Occipital lobe (tissue), 2 donors: ENCODE results near the gene ELOVL3. TPM values are rescaled to one million over a fixed set of nuclear protein-coding genes. Genes with fewer than 3 reads are reported as not detected.
"Not testable (repeated sequence)": the region's sequence is repeated elsewhere in the genome, so short reads cannot be mapped to it uniquely, and the experiment has no call there.

Experiments
- DNase-seq: peaks from one replicate; lab custom pipeline; 2025; lab: John Stamatoyannopoulos, UW
- total RNA-seq: library from RNA; depleted of rRNA; stranded (reverse); fragments of >200 nt; gene quantifications from one replicate; pipeline ENCODE4 v1.2.3, GENCODE V29; 2014

The ELOVL3 gene
- total RNA-seq, 1 donor from 2014 or later, result 0.16 TPM

DNA sequence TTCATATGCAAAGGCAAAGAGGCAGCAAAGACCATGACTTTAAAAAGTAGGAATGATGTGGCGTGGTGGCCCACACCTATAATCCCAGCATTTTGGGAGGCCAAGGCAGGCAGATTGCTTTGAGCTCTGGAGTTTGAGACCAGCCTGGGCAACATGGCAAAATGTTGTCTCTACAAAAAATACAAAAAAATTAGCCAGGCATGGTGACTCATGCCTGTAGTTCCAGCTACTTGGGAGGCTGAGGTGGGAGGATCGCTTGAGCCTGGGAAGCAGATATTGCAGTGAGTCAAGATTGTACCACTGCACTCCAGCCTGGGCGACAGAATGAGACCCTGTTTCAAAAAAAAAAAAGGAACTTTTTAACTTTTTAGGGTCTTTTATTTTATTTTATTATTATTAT is 26.4 kb downstream of the ELOVL3 start:
- not testable (repeated sequence) for DNase-seq

DNA sequence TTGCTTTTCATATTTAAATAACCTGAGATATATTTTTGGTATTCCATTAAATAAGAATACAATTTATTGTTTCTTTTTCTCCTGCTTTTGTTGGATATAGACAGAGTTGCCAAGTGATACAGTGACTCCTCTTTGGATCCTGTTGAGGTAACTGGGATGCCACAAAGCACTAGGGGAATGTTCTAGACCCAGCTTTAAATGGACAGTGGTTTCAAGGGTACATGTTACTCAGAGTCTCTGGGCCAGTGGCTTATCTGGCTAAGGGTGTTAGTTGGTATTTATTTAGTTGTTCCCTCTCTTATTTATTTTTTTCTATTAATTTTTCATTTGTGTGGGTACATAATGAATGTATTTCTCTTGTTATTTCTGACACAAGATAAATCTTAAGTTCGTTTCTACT is 28.3 kb downstream of the ELOVL3 start:
- no peak for DNase-seq

DNA sequence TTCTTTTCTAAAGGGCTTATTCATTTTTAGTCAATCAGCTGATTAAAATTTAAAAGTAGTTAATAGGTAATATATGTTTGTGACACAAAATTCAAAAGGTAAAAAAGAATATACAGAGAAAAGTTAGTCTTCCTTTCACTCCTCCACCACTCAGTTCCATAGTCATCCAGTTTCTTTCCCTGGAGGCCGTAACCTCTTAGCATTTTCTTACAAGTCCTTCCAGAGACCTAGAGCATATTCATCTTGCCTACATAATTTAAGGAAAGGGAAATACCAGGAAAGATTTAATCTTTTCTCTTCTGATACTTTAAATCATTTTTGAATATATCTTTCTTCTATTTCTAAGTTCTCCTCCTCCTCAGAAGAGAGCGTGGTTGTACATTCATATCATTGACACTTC is 29.3 kb downstream of the ELOVL3 start:
- DNase-seq, result no peak

DNA sequence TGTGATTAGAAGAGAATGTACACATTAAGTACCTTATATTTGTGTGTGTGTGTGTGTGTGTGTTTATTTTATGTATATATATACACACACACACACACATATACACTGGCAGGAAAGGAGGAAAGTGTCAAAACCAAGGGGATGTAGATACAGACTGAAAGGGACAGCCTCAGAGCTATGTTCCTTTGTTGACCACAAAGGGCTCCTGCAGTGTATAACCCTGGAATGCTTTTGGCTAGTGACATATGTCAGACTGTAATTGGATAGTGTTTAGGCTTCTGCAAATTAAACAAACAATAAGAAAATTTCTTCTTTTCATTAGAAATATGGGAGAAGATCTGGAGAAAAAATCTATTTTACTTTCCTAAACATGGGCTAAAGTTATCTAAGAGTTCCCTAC is 35.1 kb downstream of the ELOVL3 start:
- no peak for DNase-seq

DNA sequence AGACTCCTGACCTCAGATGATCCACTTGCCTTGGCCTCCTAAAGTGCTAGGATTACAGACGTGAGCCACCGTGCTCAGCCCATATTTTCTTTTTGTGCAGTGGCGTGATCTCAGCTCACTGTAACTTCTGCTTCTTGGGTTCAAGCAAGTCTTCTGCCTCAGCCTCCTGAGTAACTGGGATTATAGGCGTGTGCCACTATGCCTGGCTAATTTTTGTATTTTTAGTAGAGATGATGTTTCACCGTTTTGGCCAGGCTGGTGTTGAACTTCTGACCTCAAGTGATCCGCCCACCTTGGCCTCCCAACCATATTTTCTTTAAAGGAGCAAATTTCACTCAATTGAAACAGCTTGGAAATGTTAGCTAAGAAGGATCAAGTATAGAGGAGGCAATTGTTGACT is 35.7 kb downstream of the ELOVL3 start:
- no peak for DNase-seq

DNA sequence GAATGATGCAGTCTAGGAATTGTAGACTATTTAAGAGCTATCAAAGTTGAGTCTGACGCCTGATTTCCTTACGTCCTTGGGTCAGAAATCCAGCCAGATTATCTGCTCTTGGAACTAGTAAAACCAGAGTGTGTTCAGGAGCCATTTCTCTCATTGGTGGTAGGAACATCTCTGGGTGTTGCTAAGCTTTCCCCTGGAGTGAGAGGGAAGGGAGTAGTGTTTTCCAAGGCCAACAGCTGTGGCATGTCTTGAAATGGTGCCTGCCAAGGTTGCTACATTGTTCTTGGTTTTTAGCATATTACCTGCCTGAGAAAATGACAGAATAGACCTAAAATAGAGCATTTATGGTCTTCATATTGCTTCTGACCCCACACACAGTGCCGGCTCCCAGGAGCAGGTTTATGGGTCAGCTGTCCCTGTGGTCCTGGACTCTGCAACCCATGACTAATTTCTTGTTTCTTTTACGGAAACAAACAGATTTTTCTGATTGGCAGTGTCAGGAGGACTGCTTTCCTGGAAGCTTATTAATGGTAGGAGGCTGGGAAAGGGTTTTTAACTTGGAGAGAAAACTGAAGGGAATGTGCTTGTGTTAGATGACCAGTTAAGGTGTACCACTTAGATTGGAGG is 36.8 kb downstream of the ELOVL3 start:
- no peak for DNase-seq

DNA sequence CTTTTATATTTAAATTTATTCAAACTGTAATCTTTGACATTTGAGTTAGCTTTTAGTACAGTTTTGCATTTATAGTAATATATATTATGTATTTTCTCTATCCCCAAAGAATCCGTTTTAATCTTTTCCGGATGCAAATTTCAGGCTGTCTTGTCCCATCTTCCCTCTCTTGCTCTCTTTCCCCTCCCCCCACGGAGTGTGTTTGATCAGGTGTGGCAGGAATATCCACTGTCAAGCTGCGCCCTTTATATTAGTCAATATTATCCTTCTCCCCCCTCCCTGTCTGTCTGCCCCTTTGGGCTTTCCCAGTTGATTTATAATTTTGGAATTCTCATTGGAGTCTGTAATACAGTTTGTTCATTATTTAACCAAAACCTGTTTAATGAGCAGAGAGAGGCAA is 38.3 kb downstream of the ELOVL3 start:
- DNase-seq, result no peak

DNA sequence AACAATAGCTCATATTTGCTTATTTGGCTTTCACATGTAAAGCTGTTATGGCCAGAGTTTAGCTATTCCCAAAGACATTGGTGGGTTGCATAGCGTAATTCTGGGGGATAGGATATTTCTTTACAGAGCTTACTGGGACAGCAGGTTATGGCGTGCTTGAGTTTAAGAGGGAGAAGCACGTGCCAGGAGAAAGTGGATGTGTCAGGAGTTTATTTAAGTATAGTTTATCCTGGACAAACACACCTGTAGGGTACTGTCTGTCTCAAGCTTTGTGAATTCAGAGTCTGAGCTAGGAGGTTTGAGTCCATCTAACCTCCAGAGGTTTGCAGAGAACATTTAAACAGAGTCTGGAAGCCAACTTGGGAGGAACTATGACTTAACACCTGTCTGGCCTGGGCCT is 40.6 kb downstream of the ELOVL3 start:
- DNase-seq, result no peak

DNA sequence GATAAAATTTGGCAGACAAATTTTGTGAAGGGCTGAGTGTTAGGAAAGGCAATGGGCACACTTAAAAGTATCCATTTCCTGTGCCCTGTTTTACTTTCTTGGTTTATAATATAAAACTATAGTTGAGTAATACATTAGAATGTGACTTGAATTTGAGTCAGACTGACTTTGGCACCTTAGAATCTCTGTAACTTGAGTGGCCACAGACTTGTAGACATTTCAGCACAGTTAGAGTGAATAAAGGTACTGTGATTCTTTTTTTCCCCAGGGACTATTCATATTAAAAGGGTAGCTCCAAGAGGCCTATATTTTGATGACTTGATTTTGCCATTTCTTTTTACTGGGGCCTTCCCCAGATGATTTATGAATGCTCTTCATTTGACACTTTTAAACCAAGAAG is 41.6 kb downstream of the ELOVL3 start:
- no peak for DNase-seq

DNA sequence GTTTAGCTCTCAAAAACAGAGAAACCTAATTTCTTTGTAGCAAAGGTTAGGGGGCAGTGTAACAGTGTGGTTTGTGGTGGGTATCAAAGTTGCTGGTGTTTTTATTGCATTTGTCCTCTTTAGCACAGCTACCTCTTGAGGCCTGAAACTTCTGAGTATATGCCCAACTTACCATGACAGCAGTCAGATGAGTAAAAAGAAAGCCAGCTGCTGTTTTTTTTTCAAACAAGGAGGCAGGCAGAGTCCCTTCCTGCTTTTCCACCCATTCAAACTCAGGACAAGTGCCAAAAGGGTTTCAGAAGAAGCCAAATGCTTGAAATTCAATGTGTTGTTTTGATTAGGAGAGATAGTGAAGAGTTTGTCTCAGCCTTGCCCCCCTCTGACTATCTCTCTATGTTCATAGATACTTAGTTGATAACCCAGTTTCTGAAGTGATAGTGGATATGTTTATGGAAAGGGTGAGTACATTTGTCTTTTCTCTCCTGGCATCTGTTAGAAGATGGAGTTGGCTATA is 42.3 kb downstream of the ELOVL3 start:
- DNase-seq, result no peak

DNA sequence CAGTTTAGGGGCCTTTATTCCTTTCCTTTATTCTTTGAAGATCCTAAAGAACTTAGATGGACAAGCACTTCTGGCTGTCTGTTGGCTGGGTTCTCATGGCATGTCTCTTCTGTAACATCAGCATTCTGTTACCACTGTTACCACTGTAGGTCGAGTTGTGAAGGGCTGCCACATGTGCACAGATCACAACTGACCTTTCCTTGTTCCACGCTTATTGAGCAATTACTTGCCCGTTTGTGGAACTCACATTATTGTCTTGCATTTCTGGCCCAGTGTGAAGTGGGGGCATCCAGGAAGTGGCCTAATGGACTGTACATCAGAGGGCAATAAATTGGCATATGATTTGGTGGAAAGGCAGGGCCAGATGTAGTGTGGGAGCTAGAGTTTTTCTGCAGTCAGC is 42.9 kb downstream of the ELOVL3 start:
- DNase-seq, result no peak

DNA sequence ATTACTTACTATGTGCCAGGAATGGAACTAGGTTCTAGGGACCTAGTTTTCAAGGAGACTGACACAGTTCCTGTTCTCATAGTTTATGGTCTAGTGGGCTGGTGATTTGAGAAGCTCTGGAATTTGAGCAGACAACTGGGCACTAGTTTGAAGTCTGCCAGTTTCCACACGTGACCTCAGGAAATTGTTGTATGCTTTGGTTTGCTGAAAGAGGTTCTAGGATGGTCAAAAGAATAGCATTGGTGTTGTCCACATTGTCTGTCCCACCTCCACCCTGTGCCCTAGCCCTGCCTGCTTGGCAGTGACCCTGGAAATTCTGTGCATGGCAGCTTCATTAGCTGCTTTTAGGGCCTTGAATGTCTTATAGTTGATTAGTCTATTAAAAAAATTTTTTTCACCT is 48.0 kb downstream of the ELOVL3 start:
- no peak for DNase-seq

DNA sequence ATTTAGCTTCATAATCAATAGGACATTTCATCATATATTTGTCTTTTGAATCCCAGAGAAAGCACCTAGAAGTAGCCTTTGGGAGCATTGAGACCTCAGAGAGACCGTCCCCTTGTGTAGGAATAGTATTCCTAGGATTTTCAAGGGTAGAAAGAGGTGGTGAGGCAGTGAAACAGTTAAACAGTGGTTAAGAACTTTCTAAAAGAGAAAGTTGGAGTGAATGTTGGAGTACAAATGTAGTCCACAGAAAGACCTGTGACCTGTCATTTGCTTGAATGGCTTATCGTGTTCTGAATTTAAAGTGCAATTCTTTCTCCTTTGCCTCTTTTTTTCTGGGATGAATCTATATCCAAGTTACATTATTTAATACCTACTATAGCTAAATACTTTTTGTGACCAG is 49.2 kb downstream of the ELOVL3 start:
- DNase-seq, result no peak

DNA sequence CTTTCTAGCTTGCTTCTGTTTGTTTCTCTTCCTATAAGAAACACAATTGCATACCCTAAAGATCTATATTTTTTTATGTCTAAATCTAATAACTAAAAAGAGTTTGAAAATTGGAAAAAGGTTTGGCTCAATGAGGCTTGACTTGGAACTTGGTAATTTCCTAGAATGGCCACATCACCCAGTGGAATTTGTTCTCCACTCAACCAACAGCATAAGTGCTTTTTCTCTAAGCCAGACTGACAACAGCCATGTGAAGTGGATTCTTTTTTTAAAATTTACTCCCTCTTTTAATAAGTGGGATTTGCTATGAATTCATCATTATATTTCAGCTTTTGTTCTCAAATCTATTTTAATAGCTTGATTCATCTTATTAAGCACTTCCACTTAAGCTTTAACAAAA is 53.0 kb downstream of the ELOVL3 start:
- no peak for DNase-seq

Other genes with a start within 250 kb of the ELOVL3 start
- 25.1 TPM for gene ARMH3, start 170.1 kb upstream of the ELOVL3 start, total RNA-seq
- gene HPS6, start 160.9 kb upstream of the ELOVL3 start, total RNA-seq, result 17.5 TPM
- gene LDB1, start 105.9 kb upstream of the ELOVL3 start, total RNA-seq, result 70.8 TPM
- gene PPRC1, start 93.3 kb upstream of the ELOVL3 start, total RNA-seq, result 8.4 TPM
- gene NOLC1, start 73.9 kb upstream of the ELOVL3 start, total RNA-seq, result 32.4 TPM
- not detected for gene PITX3, start 15.2 kb downstream of the ELOVL3 start, total RNA-seq
- 16.5 TPM for gene GBF1, start 19.2 kb downstream of the ELOVL3 start, total RNA-seq
- gene NFKB2, start 169.4 kb downstream of the ELOVL3 start, total RNA-seq, result 2.2 TPM
- gene PSD, start 192.5 kb downstream of the ELOVL3 start, total RNA-seq, result 101 TPM
- gene FBXL15, start 194.5 kb downstream of the ELOVL3 start, total RNA-seq, result 14.2 TPM
- 37.3 TPM for gene CUEDC2, start 206.3 kb downstream of the ELOVL3 start, total RNA-seq
- not detected for gene C10orf95, start 225.2 kb downstream of the ELOVL3 start, total RNA-seq